ENCODE results near the gene ARL15. TPM values are rescaled to one million over a fixed set of nuclear protein-coding genes. Genes with fewer than 3 reads are reported as not detected.

ARL15 gene
- total RNA-seq, 1 experiment from 2014 or later = 13.0 TPM

- no peak overlapping the region for H3K9ac ChIP-seq (ENCODE audit: extremely low read depth, insufficient read length, low read length)
- H3K79me1 ChIP-seq (ENCODE audit: insufficient read depth, low read depth, low read length, poor library complexity, severe bottlenecking) = no peaks in the 10 kb centered on the region
- H4K5ac ChIP-seq (ENCODE audit: insufficient read length, low read depth, low read length) = no peak overlapping the region
- H3K27ac ChIP-seq (ENCODE audit: insufficient read length, low read depth, low read length) = no peak overlapping the region
- no peak overlapping the region for H3K4ac ChIP-seq (ENCODE audit: low read depth, low read length)
- peaks cover 28 to 34% of the 10 kb centered on the region in 2 experiments for H3K9me3 Mint-ChIP-seq
- H2BK120ac ChIP-seq (ENCODE audit: low read depth, low read length, poor library complexity, severe bottlenecking) = no peak overlapping the region
- no peaks in the 10 kb centered on the region for H3K4me1 Mint-ChIP-seq
- no peaks in the 10 kb centered on the region for H3K79me2 ChIP-seq (ENCODE audit: insufficient read depth, low read length)
- H2BK12ac ChIP-seq (ENCODE audit: insufficient read length, low read depth, low read length) = no peak overlapping the region
- H2BK5ac ChIP-seq (ENCODE audit: insufficient read length, low read length) = no peak overlapping the region
- peaks cover 1% of the 10 kb centered on the region for H3K9me3 ChIP-seq (ENCODE audit: control insufficient read depth, low read depth, low read length)
- no peak overlapping the region for H4K8ac ChIP-seq (replicated peaks; ENCODE audit: insufficient read length, low read depth, low read length)
- H3K27ac Mint-ChIP-seq = no peak overlapping the region
- no peak overlapping the region for H2BK15ac ChIP-seq (ENCODE audit: low read depth, low read length)
- no peaks in the 10 kb centered on the region for H3K27me3 ChIP-seq (ENCODE audit: insufficient read depth, low read length)
- no peak overlapping the region for H2AFZ ChIP-seq (ENCODE audit: low read length)
- H3K27me3 Mint-ChIP-seq (ENCODE audit: low read depth) = no peaks in the 10 kb centered on the region
- no peak for TF ChIP-seq CTCF (conservative IDR thresholded peaks at IDR 0.05)
- H2AK5ac ChIP-seq (ENCODE audit: insufficient read length, low read length) = no peak overlapping the region
- no peak overlapping the region for H3K18ac ChIP-seq (ENCODE audit: insufficient read length, low read depth, low read length)
- no peak overlapping the region for H3K4me2 ChIP-seq (ENCODE audit: insufficient read depth, insufficient read length, low read length)
- no peak overlapping the region for H3K56ac ChIP-seq (ENCODE audit: insufficient read length, low read depth, low read length)
- DNase-seq = no peak
- no peaks in the 10 kb centered on the region for H4K20me1 ChIP-seq (ENCODE audit: control insufficient read depth, insufficient read depth, insufficient read length)
- no peak overlapping the region for H4K91ac ChIP-seq (ENCODE audit: insufficient read length, low read depth, low read length)
- no peak overlapping the region for H3K23ac ChIP-seq (ENCODE audit: insufficient read length, low read depth, low read length)
- H2BK20ac ChIP-seq (ENCODE audit: low read depth, low read length, poor library complexity, severe bottlenecking) = no peak overlapping the region
- no CpG with 5 or more reads among the region's 2 CpGs for WGBS (ENCODE audit: extremely low coverage, insufficient read length, low lambda C conversion rate)
- no peaks in the 10 kb centered on the region for H3K4me1 ChIP-seq (ENCODE audit: insufficient read depth, low read length)
- H3T11ph ChIP-seq (ENCODE audit: low read length) = no peak overlapping the region
- H3K4me3 Mint-ChIP-seq = no peak overlapping the region
- no peaks in the 10 kb centered on the region for H3K23me2 ChIP-seq (ENCODE audit: insufficient read length, low read depth, low read length, poor library complexity, severe bottlenecking)
- peaks cover 3 to 12% (median 11%) of the 10 kb centered on the region in 3 experiments; a peak in 4 of 7 replicates for H3K36me3 Mint-ChIP-seq (ENCODE audit: insufficient read depth in 1 of 3, low read depth in 3 of 3)
- no peak overlapping the region for H3K14ac ChIP-seq (ENCODE audit: insufficient read depth, low read length)
These were observed 31.6 kb upstream of the ARL15 start for GRCh38 chr5:54341971-54342370.
